Uterus (tissue), 2 donors: Measurements from ENCODE around the gene VEZF1.

Experiments
- CTCF ChIP-seq, 4 experiments: fragments of 200-600 bp in 2 of 4; fragments of 450-650 bp in 2 of 4; sonication (generic) in 2 of 4; IDR thresholded peaks; one replicate each; pipeline ENCODE4 v1.5.1; 2016 to 2019; ENCODE audit warnings: antibody characterized with exemption in 4 of 4, mild to moderate bottlenecking in 2 of 4, moderate library complexity in 1 of 4
- POLR2A ChIP-seq, 2 donors: fragments of 450-650 bp; IDR thresholded peaks; one replicate each; pipeline ENCODE4 v1.6.1; 2016; ENCODE audit warnings: antibody characterized with exemption in 2 of 2, mild to moderate bottlenecking in 1 of 2, moderate library complexity in 1 of 2

- TF ChIP-seq CTCF (IDR thresholded peaks at IDR 0.05) (no peak), POLR2A (IDR thresholded peaks at IDR 0.05) (no peak)
Observed at GRCh38 chr17:57947369-57947768, 40.7 kb downstream of the VEZF1 start.
